PC-3 (cell line): ENCODE data around the gene UNC13C. TPM values are rescaled to one million over a fixed set of nuclear protein-coding genes. Genes with fewer than 3 reads are reported as not detected.

ENCODE experiments used
- ATAC-seq: fragments of 200-7000 bp; cut with Tn5 transposase; 2 replicates; pipeline ENCODE4 v1.9.1; 2020; ENCODE audit warnings: mild to moderate bottlenecking, moderate library complexity
- BruUV-seq: library from RNA; stranded (reverse); fragments of 400-500 nt; replicated peaks from 2 replicates; lab custom pipeline; 2021; lab: Mats Ljungman, UMichigan
- CTCF ChIA-PET: fragments of 300-600 bp; sonication (Branson Sonifier 250); formaldehyde crosslinking; loops from one replicate; lab custom pipeline; 2022; ENCODE audit warnings: antibody characterized with exemption; lab: Charles Lee
- POLR2A ChIA-PET: fragments of 300-600 bp; sonication (Branson Sonifier 250); formaldehyde crosslinking; loops from one replicate; lab custom pipeline; 2022; ENCODE audit warnings: antibody characterized with exemption; ENCODE audit not compliant: unreplicated experiment; lab: Charles Lee
- DNase-seq: peaks from one replicate; pipeline ENCODE4 v3.0.0-alpha.2; 2015
- H2AFZ ChIP-seq: fragments of 300-600 bp; sonication (generic); 2 replicates; pipeline ENCODE4 v1.6.0; 2016; ENCODE audit warnings: antibody characterized with exemption, low read length
- H3F3A ChIP-seq: fragments of 300-600 bp; sonication (generic); one replicate; pipeline ENCODE4 v1.6.0; 2017; ENCODE audit warnings: antibody characterized with exemption, low read length, control low read depth, mild to moderate bottlenecking; ENCODE audit not compliant: unreplicated experiment
- H3K27ac ChIP-seq: fragments of 300-600 bp; sonication (generic); 2 replicates; pipeline ENCODE4 v1.5.1; 2016; ENCODE audit warnings: mild to moderate bottlenecking, low read length
- H3K27me3 ChIP-seq: fragments of 300-600 bp; sonication (generic); 2 replicates; pipeline ENCODE4 v1.6.1; 2016; ENCODE audit warnings: low read length, mixed read lengths
- H3K36me3 ChIP-seq: fragments of 300-600 bp; sonication (generic); 2 replicates; pipeline ENCODE4 v1.6.1; 2016; ENCODE audit warnings: low read depth, mixed run types, low read length, mixed read lengths
- H3K4me1 ChIP-seq: fragments of 300-600 bp; sonication (generic); 2 replicates; pipeline ENCODE4 v1.5.1; 2016; ENCODE audit warnings: low read length; ENCODE audit not compliant: insufficient read depth
- H3K4me2 ChIP-seq: fragments of 300-600 bp; sonication (generic); 2 replicates; pipeline ENCODE4 v1.6.0; 2016; ENCODE audit warnings: low read length
- H3K4me3 ChIP-seq: fragments of 300-600 bp; sonication (generic); 2 replicates; pipeline ENCODE4 v1.5.1; 2016; ENCODE audit warnings: mild to moderate bottlenecking, low read length, mixed read lengths
- H3K79me2 ChIP-seq: fragments of 300-600 bp; sonication (generic); 2 replicates; pipeline ENCODE4 v1.6.1; 2017; ENCODE audit warnings: low read length, mixed read lengths
- H3K9ac ChIP-seq: fragments of 300-600 bp; sonication (generic); 2 replicates; pipeline ENCODE4 v1.6.0; 2016; ENCODE audit warnings: mild to moderate bottlenecking, low read length
- H3K9me2 ChIP-seq: fragments of 300-600 bp; sonication (generic); replicated peaks from 2 replicates; pipeline ENCODE4 v1.6.1; 2016; ENCODE audit warnings: mixed run types, low read length, mixed read lengths
- H3K9me3 ChIP-seq: fragments of 300-600 bp; sonication (generic); 2 replicates; pipeline ENCODE4 v1.6.1; 2016; ENCODE audit warnings: low read length, mixed read lengths
- H4K20me1 ChIP-seq: fragments of 300-600 bp; sonication (generic); 2 replicates; pipeline ENCODE4 v1.6.1; 2016; ENCODE audit warnings: low read length, mixed read lengths
- CTCF ChIP-seq: fragments of 300-600 bp; sonication (generic); conservative IDR thresholded peaks from 2 replicates; pipeline ENCODE4 v1.5.1; 2017; ENCODE audit warnings: antibody characterized with exemption, low read depth, mild to moderate bottlenecking, low read length
- EZH2 ChIP-seq: fragments of 300-600 bp; sonication (generic); IDR thresholded peaks from one replicate; pipeline ENCODE4 v1.6.1; 2017; ENCODE audit warnings: antibody characterized with exemption, mild to moderate bottlenecking, low read length; ENCODE audit not compliant: unreplicated experiment
- EZH2phosphoT487 ChIP-seq: fragments of 300-600 bp; sonication (generic); IDR thresholded peaks from 2 replicates; pipeline ENCODE4 v1.6.1; 2018; ENCODE audit warnings: mild to moderate bottlenecking, antibody characterized with exemption, low read length, borderline replicate concordance
- intact Hi-C: fragments of 100-400 bp; cut with micrococcal nuclease; formaldehyde crosslinking; loops from 2 replicates; pipeline ENCODE4 v1.9.0; 2023
- total RNA-seq: library from RNA; depleted of rRNA; stranded (reverse); fragments of >200 nt; gene quantifications from 2 replicates; pipeline ENCODE4 v1.2.3, GENCODE V29; 2014

The UNC13C gene
- total RNA-seq, 1 experiment from 2014 or later = not detected

- no peaks in the 10 kb centered on the region for H4K20me1 ChIP-seq
- no peaks in the 10 kb centered on the region for H3F3A ChIP-seq
- no peaks in the 10 kb centered on the region for H3K36me3 ChIP-seq
- no peaks in the 10 kb centered on the region for H3K79me2 ChIP-seq
- H3K9me3 ChIP-seq = no peaks in the 10 kb centered on the region
- intact Hi-C loops = no loop called here
- ChIA-PET CTCF (no interaction called here), POLR2A (no interaction called here)
- H3K9me2 ChIP-seq = no peaks in the 10 kb centered on the region
- ATAC-seq (no peak), DNase-seq (no peak)
- no peak overlapping the region for H2AFZ ChIP-seq
- no peak overlapping the region for H3K27ac ChIP-seq
- no peaks in the 10 kb centered on the region for H3K4me1 ChIP-seq
- no peak overlapping the region for H3K9ac ChIP-seq
- BruUV-seq = no TSS peak
- H3K4me2 ChIP-seq = no peak overlapping the region
- H3K4me3 ChIP-seq = no peak overlapping the region
- no peak for TF ChIP-seq EZH2phosphoT487
- TF ChIP-seq CTCF = no peak
- TF ChIP-seq EZH2 = no peak
- H3K27me3 ChIP-seq = no peaks in the 10 kb centered on the region
These were observed 590.1 kb downstream of the UNC13C start for GRCh38 chr15:54568381-54568780.

GRCh38 chr15:54571576-54571975 is 593.3 kb downstream of the UNC13C start:
- Histone ChIP-seq H4K20me1 (no peaks in the 10 kb centered on the region), H3K9me2 (no peaks in the 10 kb centered on the region), H3K27ac (no peak overlapping the region), H3K36me3 (no peaks in the 10 kb centered on the region), H3K9me3 (no peaks in the 10 kb centered on the region), H3K4me2 (no peak overlapping the region), H3F3A (no peaks in the 10 kb centered on the region), H3K27me3 (no peaks in the 10 kb centered on the region), H3K9ac (no peak overlapping the region), H3K4me1 (no peaks in the 10 kb centered on the region), H3K79me2 (no peaks in the 10 kb centered on the region), H3K4me3 (no peak overlapping the region), H2AFZ (no peak overlapping the region)
- intact Hi-C loops = no loop called here
- ChIA-PET POLR2A (no interaction called here), CTCF (no interaction called here)
- ATAC-seq (no peak), DNase-seq (no peak)
- no peak for TF ChIP-seq CTCF
- TF ChIP-seq EZH2phosphoT487 = no peak
- TF ChIP-seq EZH2 = no peak
- no TSS peak for BruUV-seq

GRCh38 chr15:54575586-54575985 is 597.3 kb downstream of the UNC13C start:
- Histone ChIP-seq H2AFZ (no peak overlapping the region), H3K4me2 (no peak overlapping the region), H3K36me3 (no peaks in the 10 kb centered on the region), H3F3A (no peaks in the 10 kb centered on the region), H3K27ac (no peak overlapping the region), H3K9me3 (no peaks in the 10 kb centered on the region), H3K4me1 (no peaks in the 10 kb centered on the region), H4K20me1 (no peaks in the 10 kb centered on the region), H3K9me2 (no peaks in the 10 kb centered on the region), H3K27me3 (no peaks in the 10 kb centered on the region), H3K4me3 (no peak overlapping the region), H3K9ac (no peak overlapping the region), H3K79me2 (no peaks in the 10 kb centered on the region)
- CTCF ChIA-PET = no interaction called here
- POLR2A ChIA-PET = no interaction called here
- intact Hi-C loops = no loop called here
- ATAC-seq (no peak), DNase-seq (no peak)
- no TSS peak for BruUV-seq
- TF ChIP-seq EZH2phosphoT487 = no peak
- no peak for TF ChIP-seq CTCF
- TF ChIP-seq EZH2 = no peak
